Measurements from ENCODE around the gene KANSL2. TPM values are rescaled to one million over a fixed set of nuclear protein-coding genes. Genes with fewer than 3 reads are reported as not detected.
A peak's percentile ranks its signal among the peaks of the same experiment; 100 is the strongest.

Gene KANSL2
- total and polyA plus RNA-seq, 2 of the 13 experiments (the other 11 are each of a cell fraction or from before 2014, with no cell fraction given), result 24.1 to 41.3 TPM

GRCh38 chr12:48716493-48717251, 34.6 kb upstream of the KANSL2 start, which contains the start of gene CCNT1 (continued):
- no peak; the same call in 1 of the 2 replicates for TF ChIP-seq HNF1A (IDR thresholded peaks at IDR 0.05; ENCODE audit: low read depth)
- TF ChIP-seq HNF1A (CRISPR knock-in tag; IDR thresholded peaks at IDR 0.05; ENCODE audit: borderline replicate concordance), result peak; percentile 73
- TF ChIP-seq E2F1 (CRISPR knock-in tag; IDR thresholded peaks at IDR 0.05), result peak; percentile 87
- TF ChIP-seq ZSCAN31 (CRISPR knock-in tag; IDR thresholded peaks at IDR 0.05; ENCODE audit: low read depth), result peak; percentile 71; the same call in 1 of the 2 replicates
- no peak for TF ChIP-seq CEBPG (CRISPR knock-in tag; IDR thresholded peaks at IDR 0.05)
- no peak for TF ChIP-seq TAF15 (IDR thresholded peaks at IDR 0.05; ENCODE audit: low read depth, low read length, poor library complexity, severe bottlenecking)
- peak; percentile 68 for TF ChIP-seq U2AF1 (optimal IDR thresholded peaks at IDR 0.05; ENCODE audit: low read depth, low read length)
- no peak for TF ChIP-seq CENPX (CRISPR knock-in tag; IDR thresholded peaks at IDR 0.05)
